HepG2 (cell line): ENCODE data around the gene UNCX. TPM values are rescaled to one million over a fixed set of nuclear protein-coding genes. Genes with fewer than 3 reads are reported as not detected.

Experiments used
- ATAC-seq: fragments of 200-7000 bp; cut with Tn5 transposase; 3 replicates; pipeline ENCODE4 v1.9.1; 2020; ENCODE audit warnings: mild to moderate bottlenecking, moderate library complexity
- BruUV-seq: library from RNA; stranded (reverse); fragments of 400-500 nt; replicated peaks from 2 replicates; lab custom pipeline; 2021; lab: Mats Ljungman, UMichigan
- CTCF ChIA-PET: fragments of 300-600 bp; formaldehyde crosslinking; extraction: SDS; loops from one replicate; lab custom pipeline; 2021; ENCODE audit warnings: low total read pairs, inconsistent platforms, low intra/inter-chr PET ratio; lab: Yijun Ruan, JAX
- POLR2A ChIA-PET: fragments of 350-600 bp; sonication (Branson Sonifier 250); formaldehyde crosslinking; loops from one replicate; lab custom pipeline; 2020; ENCODE audit warnings: antibody characterized with exemption, inconsistent platforms; lab: Yijun Ruan, JAX
- DNase-seq: peaks from one replicate; pipeline ENCODE4 v3.0.0-alpha.2; 2015; ENCODE audit warnings: low spot score
- FAIRE-seq: peaks from 3 replicates; lab custom pipeline; 2011; peaks lifted over from hg19 to GRCh38; lab: Jason Lieb, UNC
- H2AFZ ChIP-seq: one replicate; pipeline ENCODE4 v1.6.1; 2011; ENCODE audit warnings: low read length, inconsistent platforms
- H3K27ac ChIP-seq: fragments of 300-600 bp; 3 replicates; pipeline ENCODE4 v1.8.0; 2011; ENCODE audit warnings: mixed run types, mild to moderate bottlenecking, mixed read lengths, low read length, inconsistent platforms; ENCODE audit not compliant: insufficient read depth; ENCODE audit errors: extremely low read length
- H3K27me3 ChIP-seq, 2 experiments: fragments of 200-600 bp in 1 of 2; 2 replicates in 1 of 2; 3 replicates in 1 of 2; pipeline versions ENCODE4 v1.6.0 to v1.8.0; 2011; ENCODE audit warnings: low read length in 2 of 2, mild to moderate bottlenecking in 2 of 2, moderate library complexity in 2 of 2, inconsistent platforms in 1 of 2; ENCODE audit not compliant: insufficient read depth in 2 of 2, control insufficient read depth in 1 of 2
- H3K36me3 ChIP-seq, 2 experiments: fragments of 200-600 bp in 1 of 2; replicated peaks in 1 of 2; 2 replicates in 1 of 2; 3 replicates in 1 of 2; pipeline versions ENCODE4 v1.5.1 to v1.8.0; 2011; ENCODE audit warnings: low read length in 2 of 2, inconsistent platforms in 1 of 2; ENCODE audit not compliant: insufficient read depth in 2 of 2, control insufficient read depth in 1 of 2
- H3K4me1 ChIP-seq: 2 replicates; pipeline ENCODE4 v1.5.1; 2012; ENCODE audit warnings: low read length, inconsistent platforms; ENCODE audit not compliant: insufficient read depth
- H3K4me2 ChIP-seq: 2 replicates; pipeline ENCODE4 v1.6.0; 2011; ENCODE audit warnings: low read depth, low read length, inconsistent platforms
- H3K4me3 ChIP-seq, 3 experiments: fragments of 200-600 bp in 1 of 3; sonication (generic), shearing (Covaris generic) in 1 of 3; replicated peaks in 1 of 3; 2 replicates each; pipeline ENCODE4 v1.5.1; 2011 to 2016; ENCODE audit warnings: low read length in 3 of 3, inconsistent platforms in 2 of 3, low read depth in 2 of 3, mild to moderate bottlenecking in 2 of 3, control low read depth in 1 of 3, mixed read lengths in 1 of 3; ENCODE audit not compliant: insufficient read depth in 1 of 3
- H3K79me2 ChIP-seq: one replicate; pipeline ENCODE4 v1.6.1; 2011; ENCODE audit warnings: low read length, inconsistent platforms; ENCODE audit not compliant: insufficient read depth
- H3K9ac ChIP-seq: 2 replicates; pipeline ENCODE4 v1.6.0; 2011; ENCODE audit warnings: mild to moderate bottlenecking, low read depth, low read length, inconsistent platforms; ENCODE audit not compliant: insufficient read depth
- H3K9me3 ChIP-seq: 2 replicates; pipeline ENCODE4 v1.5.1; 2012; ENCODE audit warnings: mild to moderate bottlenecking, low read length
- H4K20me1 ChIP-seq: 2 replicates; pipeline ENCODE4 v1.6.0; 2011; ENCODE audit warnings: inconsistent platforms, mild to moderate bottlenecking, low read length, moderate library complexity; ENCODE audit not compliant: insufficient read depth
- DNMT3B ChIP-seq: conservative IDR thresholded peaks from 2 replicates; pipeline ENCODE4 v1.6.1; 2016; ENCODE audit warnings: missing biosample characterization, control low read depth
- ZBTB8A ChIP-seq: sonication (generic); formaldehyde crosslinking; IDR thresholded peaks from 2 replicates; pipeline ENCODE4 v1.4.0; 2020; ENCODE audit warnings: mild to moderate bottlenecking, low read depth, missing genetic modification reagents, borderline replicate concordance
- ZKSCAN5 ChIP-seq: sonication (generic); formaldehyde crosslinking; IDR thresholded peaks from 2 replicates; pipeline ENCODE4 v1.5.1; 2020; ENCODE audit warnings: mild to moderate bottlenecking, missing genetic modification reagents
- ZSCAN20 ChIP-seq: sonication (generic); formaldehyde crosslinking; IDR thresholded peaks from 2 replicates; pipeline ENCODE4 v1.4.0; 2020; ENCODE audit warnings: missing genetic modification reagents, mild to moderate bottlenecking, borderline replicate concordance
- WGBS: methylation state at CpG from one replicate; pipeline ENCODE4 v1.1.6; 2017; ENCODE audit warnings: low lambda C conversion rate; 5-methylcytosine and 5-hydroxymethylcytosine counted together
- in situ Hi-C: cut with HindIII; loops from 2 replicates; pipeline ENCODE4 v1.10.0; 2017; ENCODE audit warnings: low pct_unique_long_range_greater_than_20kb; ENCODE audit not compliant: extremely low pct_ligation_motif_present
- intact Hi-C: fragments of 100-400 bp; cut with micrococcal nuclease; formaldehyde crosslinking; loops from one replicate; pipeline ENCODE4 v1.10.0; 2022; ENCODE audit not compliant: unreplicated experiment
- polyA plus RNA-seq, 8 experiments: library from polyadenylated mRNA; depleted of rRNA in 3 of 8; stranded (reverse) in 7 of 8; unstranded in 1 of 8; fragments of >200 nt; fragmentation: Illumina TruSeq in 4 of 8; extraction: Trizol in 4 of 8; gene quantifications; 2 replicates each; pipeline versions ENCODE4 v1.2.1 to v1.2.3, GENCODE V29; 2011 to 2016; ENCODE audit warnings: low read depth in 4 of 8, missing spikeins in 1 of 8, mixed read lengths in 1 of 8; ENCODE audit not compliant: insufficient read depth in 1 of 8
- total RNA-seq, 5 experiments: library from RNA; depleted of rRNA; stranded (reverse); fragments of >200 nt; fragmentation: Illumina TruSeq; extraction: Trizol; gene quantifications; 2 replicates each; pipeline ENCODE4 v1.2.3, GENCODE V29; 2016; ENCODE audit warnings: low read depth in 1 of 5
- TF ChIP-seq, protein P1 (sequence below): sonication (generic); formaldehyde crosslinking; IDR thresholded peaks from 2 replicates; pipeline ENCODE4 v1.9.0; 2021; ENCODE audit warnings: missing genetic modification reagents, borderline replicate concordance
- TF ChIP-seq, protein P2 (sequence below): sonication (generic); formaldehyde crosslinking; IDR thresholded peaks from 2 replicates; pipeline ENCODE4 v1.4.0; 2020; ENCODE audit warnings: mild to moderate bottlenecking, missing genetic modification reagents

UNCX gene
- total and polyA plus RNA-seq, 2 of the 13 experiments (the other 11 are each of a cell fraction or from before 2014, with no cell fraction given), result not detected

DNA sequence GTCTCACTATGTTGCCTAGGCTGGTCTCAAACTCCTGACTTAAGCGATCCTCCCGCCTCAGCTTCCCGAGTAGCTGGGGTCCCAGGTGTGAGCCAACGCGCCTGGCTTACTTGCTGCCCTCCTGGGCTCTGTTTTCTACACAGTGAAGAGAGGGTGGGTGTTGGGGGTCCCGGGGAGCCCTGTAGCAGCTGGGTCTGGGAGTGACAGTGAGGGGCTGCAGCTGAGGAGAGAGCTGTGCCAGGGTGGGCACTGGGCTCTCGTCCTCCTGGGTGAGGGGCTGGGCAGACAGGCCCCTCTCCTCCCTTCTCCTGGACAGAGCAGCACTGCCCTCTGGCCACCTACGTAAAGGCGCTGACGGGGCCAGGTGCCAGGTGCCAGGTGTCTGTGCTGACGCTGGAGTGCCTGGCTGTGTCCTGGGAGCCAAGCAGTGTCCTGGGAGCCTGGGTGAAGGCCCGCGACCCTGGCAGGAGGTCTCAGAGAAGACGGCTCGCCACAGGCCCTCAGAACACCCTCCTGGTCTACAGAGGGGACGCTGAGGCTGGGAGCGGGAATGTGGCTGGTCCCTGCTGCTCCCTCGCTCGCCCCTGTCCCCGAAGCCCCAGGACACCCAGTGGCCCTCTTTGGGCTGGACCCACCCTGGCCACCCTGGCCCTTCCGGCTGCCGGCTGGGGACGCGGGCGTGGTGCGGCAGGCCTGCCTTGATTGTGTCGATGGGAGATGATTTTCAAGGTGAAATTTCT lies 35.6 kb downstream of the UNCX start:
- Histone ChIP-seq H3K4me1 (no peaks in the 10 kb centered on the region), H3K36me3 (no peaks in the 10 kb centered on the region), H3K79me2 (no peaks in the 10 kb centered on the region), H3K27ac (no peak overlapping the region), H3K9me3 (no peaks in the 10 kb centered on the region; the same call in 1 of the 2 replicates), H2AFZ (no peak overlapping the region), H3K4me2 (no peak overlapping the region), H3K4me3 (no peak overlapping the region), H3K9ac (no peak overlapping the region), H4K20me1 (no peaks in the 10 kb centered on the region), H3K27me3 (peaks cover 14 to 74% of the 10 kb centered on the region in 2 experiments; a peak in 3 of 5 replicates)
- TF ChIP-seq ZBTB8A (no peak), ZKSCAN5 (no peak), ZSCAN20 (no peak), DNMT3B (CRISPR knock-in tag) (no peak)
- TF ChIP-seq, protein P1, sequence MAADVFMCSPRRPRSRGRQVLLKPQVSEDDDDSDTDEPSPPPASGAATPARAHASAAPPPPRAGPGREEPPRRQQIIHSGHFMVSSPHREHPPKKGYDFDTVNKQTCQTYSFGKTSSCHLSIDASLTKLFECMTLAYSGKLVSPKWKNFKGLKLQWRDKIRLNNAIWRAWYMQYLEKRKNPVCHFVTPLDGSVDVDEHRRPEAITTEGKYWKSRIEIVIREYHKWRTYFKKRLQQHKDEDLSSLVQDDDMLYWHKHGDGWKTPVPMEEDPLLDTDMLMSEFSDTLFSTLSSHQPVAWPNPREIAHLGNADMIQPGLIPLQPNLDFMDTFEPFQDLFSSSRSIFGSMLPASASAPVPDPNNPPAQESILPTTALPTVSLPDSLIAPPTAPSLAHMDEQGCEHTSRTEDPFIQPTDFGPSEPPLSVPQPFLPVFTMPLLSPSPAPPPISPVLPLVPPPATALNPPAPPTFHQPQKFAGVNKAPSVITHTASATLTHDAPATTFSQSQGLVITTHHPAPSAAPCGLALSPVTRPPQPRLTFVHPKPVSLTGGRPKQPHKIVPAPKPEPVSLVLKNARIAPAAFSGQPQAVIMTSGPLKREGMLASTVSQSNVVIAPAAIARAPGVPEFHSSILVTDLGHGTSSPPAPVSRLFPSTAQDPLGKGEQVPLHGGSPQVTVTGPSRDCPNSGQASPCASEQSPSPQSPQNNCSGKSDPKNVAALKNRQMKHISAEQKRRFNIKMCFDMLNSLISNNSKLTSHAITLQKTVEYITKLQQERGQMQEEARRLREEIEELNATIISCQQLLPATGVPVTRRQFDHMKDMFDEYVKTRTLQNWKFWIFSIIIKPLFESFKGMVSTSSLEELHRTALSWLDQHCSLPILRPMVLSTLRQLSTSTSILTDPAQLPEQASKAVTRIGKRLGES (CRISPR knock-in tag), result no peak
- TF ChIP-seq, protein P2, sequence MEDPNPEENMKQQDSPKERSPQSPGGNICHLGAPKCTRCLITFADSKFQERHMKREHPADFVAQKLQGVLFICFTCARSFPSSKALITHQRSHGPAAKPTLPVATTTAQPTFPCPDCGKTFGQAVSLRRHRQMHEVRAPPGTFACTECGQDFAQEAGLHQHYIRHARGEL (CRISPR knock-in tag), result no peak
- intact Hi-C loops, result no loop called here
- DNase-seq (no peak), FAIRE-seq (no peak), ATAC-seq (no peak)
- ChIA-PET POLR2A (no interaction called here), CTCF (no interaction called here)
- 14% methylated on average over 8 of the region's 27 CpGs for WGBS
- in situ Hi-C loops, result no loop called here
- no TSS peak for BruUV-seq
